ENCODE results near the gene LMX1A. TPM values are rescaled to one million over a fixed set of nuclear protein-coding genes. Genes with fewer than 3 reads are reported as not detected.

LMX1A gene
- total and polyA plus RNA-seq, 8 donors = not detected

DNA sequence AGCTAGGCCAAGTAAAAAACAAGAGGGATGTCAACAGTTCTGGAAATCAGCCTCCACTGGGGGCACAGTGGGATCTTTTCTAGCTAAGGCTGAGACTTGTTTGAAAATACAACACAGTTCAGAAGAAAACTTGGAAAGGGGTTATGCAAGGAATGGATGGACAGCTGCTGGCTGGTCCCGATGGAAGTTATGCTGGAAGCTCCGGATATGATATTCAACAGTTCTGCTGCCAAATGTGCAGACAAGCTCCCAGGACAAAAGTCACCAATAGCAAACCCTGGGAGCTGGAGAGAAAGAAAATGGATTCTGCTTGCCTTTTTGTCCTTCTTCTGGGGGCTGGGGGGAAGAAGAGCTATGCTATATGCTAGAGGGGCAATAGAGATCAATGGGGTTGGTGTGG lies 14.3 kb downstream of the LMX1A start:
- no peak for TF ChIP-seq CTCF (IDR thresholded peaks at IDR 0.05)
- Histone ChIP-seq H3K36me3 (no peaks in the 10 kb centered on the region), H3K27ac (no peak overlapping the region), H3K27me3 (peaks cover 20 to 54% of the 10 kb centered on the region in 2 donors), H3K4me1 (no peaks in the 10 kb centered on the region), H3K9me3 (no peaks in the 10 kb centered on the region), H3K4me3 (no peak overlapping the region)
- no peak for DNase-seq
- intact Hi-C loops (cut with DNase I) = no loop called here
- no peak for ATAC-seq

- no peaks in the 10 kb centered on the region for H3K4me1 ChIP-seq
- no peak for TF ChIP-seq CTCF (IDR thresholded peaks at IDR 0.05)
- no peak overlapping the region for H3K27ac ChIP-seq
- no peaks in the 10 kb centered on the region for H3K9me3 ChIP-seq
- DNase-seq (no peak), ATAC-seq (no peak)
- H3K4me3 ChIP-seq = no peak overlapping the region
- intact Hi-C loops (cut with DNase I) = no loop called here
- peaks cover 0 to 24% of the 10 kb centered on the region in 2 donors for H3K27me3 ChIP-seq
- H3K36me3 ChIP-seq = no peaks in the 10 kb centered on the region
Measured at GRCh38 chr1:165339164-165339563, 17.4 kb downstream of the LMX1A start.

DNA sequence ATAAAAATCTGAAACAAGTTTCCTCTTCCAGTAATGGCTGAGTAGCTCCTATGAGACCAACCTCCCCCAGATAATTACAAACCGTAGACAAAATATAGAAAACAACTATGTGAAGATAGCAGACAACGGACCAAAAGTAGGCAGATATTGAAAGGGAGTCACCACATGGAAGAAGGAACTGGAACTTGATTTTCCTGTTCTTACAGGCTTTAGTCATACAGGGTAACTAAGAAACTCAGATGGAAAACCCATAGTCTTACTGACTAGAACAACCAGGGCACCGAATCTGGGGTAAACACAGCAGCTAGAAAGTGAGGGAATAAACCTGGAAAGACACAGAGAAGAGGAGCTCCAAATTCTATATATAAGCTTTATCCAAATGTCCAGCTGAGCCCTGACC lies 26.0 kb downstream of the LMX1A start:
- peaks cover 0 to 21% of the 10 kb centered on the region in 2 donors for H3K27me3 ChIP-seq
- TF ChIP-seq CTCF (IDR thresholded peaks at IDR 0.05) = no peak
- H3K4me3 ChIP-seq = no peak overlapping the region
- no peak for DNase-seq
- H3K4me1 ChIP-seq = no peaks in the 10 kb centered on the region
- H3K27ac ChIP-seq = no peak overlapping the region
- no peaks in the 10 kb centered on the region for H3K36me3 ChIP-seq
- intact Hi-C loops (cut with DNase I) = no loop called here
- ATAC-seq = no peak
- H3K9me3 ChIP-seq = no peaks in the 10 kb centered on the region

GRCh38 chr1:165329104-165329503 lies 27.4 kb downstream of the LMX1A start:
- TF ChIP-seq CTCF (IDR thresholded peaks at IDR 0.05) = no peak
- DNase-seq (no peak), ATAC-seq (no peak)
- Histone ChIP-seq H3K4me3 (no peak overlapping the region), H3K9me3 (no peaks in the 10 kb centered on the region), H3K27ac (no peak overlapping the region), H3K27me3 (peaks cover 0 to 23% of the 10 kb centered on the region in 2 donors), H3K36me3 (no peaks in the 10 kb centered on the region), H3K4me1 (no peaks in the 10 kb centered on the region)
- intact Hi-C loops (cut with DNase I) = no loop called here

DNA sequence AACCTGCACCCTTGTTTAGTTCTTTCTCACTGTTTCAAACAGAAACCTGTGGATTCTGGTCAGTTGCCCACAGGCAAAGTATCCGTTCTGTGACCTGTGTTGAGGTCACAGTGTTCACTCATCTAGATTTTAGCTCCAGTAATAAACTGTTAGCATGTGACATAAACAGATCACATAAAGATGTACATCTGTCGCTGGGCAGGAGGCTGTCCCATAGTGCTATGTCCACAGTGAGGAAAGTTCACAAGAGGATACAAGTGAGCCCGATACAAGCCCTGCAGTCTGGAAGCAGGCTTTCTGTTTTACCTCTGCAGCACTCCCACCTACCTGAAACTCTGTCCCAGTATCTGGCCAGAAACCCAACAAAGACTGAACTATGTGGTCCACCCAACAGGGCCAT lies 28.4 kb downstream of the LMX1A start:
- no peak for ATAC-seq
- no peaks in the 10 kb centered on the region for H3K36me3 ChIP-seq

More for the DNA sequence above, 28.4 kb downstream of the LMX1A start:
- Histone ChIP-seq H3K9me3 (no peaks in the 10 kb centered on the region), H3K4me3 (no peak overlapping the region), H3K27ac (no peak overlapping the region), H3K4me1 (no peaks in the 10 kb centered on the region), H3K27me3 (peaks cover 0 to 28% of the 10 kb centered on the region in 2 donors)
- DNase-seq = no peak
- intact Hi-C loops (cut with DNase I) = no loop called here
- no peak for TF ChIP-seq CTCF (IDR thresholded peaks at IDR 0.05)

All from left lung (tissue), 10 donors.